CD4-positive, alpha-beta T cell treated with Interleukin-6 for 4 hours (primary cell): ENCODE data around the gene XRRA1.

Experiments
- DNase-seq: peaks from one replicate; pipeline ENCODE4 v3.0.0-alpha.2; 2020; ENCODE audit warnings: mixed read lengths

XRRA1 gene

DNA sequence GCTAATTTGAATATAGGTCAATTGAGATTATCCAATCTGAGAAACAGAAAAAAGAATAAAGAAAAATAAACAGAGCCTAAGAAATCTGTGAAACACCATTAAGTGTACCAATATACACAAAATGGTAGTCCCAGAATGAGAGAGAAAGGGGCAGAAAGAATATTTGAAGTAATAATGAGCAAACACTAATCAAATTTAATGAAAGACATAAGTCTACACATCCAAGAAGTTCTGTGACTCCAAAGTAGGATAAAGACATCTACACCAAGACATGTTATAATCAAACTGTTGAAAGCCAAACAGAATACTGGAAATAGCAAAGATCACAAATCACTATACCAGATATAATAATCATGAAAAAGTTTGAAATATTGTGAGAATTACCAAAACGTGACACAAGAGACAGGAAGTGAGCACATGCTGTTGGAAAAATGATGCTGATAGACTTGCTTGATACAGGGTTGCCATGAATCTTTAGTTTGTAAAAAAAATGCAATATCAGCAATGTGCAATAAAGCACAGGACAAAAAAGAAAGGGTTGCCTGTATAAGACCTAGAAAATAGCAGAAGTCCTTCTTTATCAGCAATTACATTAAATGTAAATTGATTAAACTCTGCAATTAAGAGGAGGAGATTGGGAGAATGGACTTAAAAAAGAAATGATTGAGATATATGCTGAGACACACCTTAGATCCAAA, 124.5 kb downstream of the XRRA1 start:
- no peak for DNase-seq

DNA sequence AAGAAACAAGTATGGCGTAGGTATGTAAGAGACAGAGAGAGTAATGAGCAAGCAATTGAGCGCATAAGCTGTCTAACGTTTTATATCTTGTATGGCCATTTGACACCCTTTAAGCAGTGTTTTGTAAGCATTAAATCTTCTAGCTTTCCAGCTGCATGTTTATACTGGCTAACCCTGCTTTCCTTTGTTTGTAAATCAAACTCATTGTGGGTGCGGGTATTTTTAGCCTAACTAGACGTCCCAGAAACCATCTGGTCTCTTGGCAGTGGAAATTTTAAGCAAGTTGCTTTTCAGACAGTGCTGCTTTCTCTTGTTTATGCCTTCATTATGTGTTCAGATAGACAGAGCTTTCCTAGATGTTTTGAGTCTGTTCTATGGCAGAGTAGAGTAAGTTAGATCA, 126.7 kb downstream of the XRRA1 start:
- DNase-seq, result no peak

- no peak for DNase-seq
Observed at GRCh38 chr11:74820763-74821162, 128.1 kb downstream of the XRRA1 start.

- DNase-seq, result no peak
Observed at GRCh38 chr11:74819400-74819799, 129.5 kb downstream of the XRRA1 start.

- no peak for DNase-seq
Observed at GRCh38 chr11:74818283-74818946, 130.5 kb downstream of the XRRA1 start.

GRCh38 chr11:74816664-74817063, 132.2 kb downstream of the XRRA1 start:
- no peak for DNase-seq

- DNase-seq, result no peak
Observed at GRCh38 chr11:74815966-74816365, 132.9 kb downstream of the XRRA1 start.

DNA sequence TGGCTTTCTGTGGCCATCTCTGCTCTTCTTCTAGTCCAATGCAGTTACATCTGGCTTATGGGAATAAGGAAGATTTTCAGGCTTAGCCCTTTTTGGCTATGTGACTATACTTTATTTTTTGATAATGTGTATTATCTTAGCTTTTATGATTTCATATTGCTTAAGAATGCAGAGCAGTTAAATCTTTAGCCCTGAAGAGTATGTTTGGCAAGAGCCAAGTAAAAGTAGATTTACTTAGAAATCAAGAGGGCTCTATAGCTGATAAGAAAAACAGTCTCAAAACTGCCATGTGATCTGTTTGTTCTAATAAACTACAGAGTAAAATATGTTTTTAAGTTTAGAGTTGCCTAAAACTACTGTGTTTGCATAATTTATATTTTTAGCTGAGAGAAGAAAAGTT, 139.1 kb downstream of the XRRA1 start:
- no peak for DNase-seq

DNA sequence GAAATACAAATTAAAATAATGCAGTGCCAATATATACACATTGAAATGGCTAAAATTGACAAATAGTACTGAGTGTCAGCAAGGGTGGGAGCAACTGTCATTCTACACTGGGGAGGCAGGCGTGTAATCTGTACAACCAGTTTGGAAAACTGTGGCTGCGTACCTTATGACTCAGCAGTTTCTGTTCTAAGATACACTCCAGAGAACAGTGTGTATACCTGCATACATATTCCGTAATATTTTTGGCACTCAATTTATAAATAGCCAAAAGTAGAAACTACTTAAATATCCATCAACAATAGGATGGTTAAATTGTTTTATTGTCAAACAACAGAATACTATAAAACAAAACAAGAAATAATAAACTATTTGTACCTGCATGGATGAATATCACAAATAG, 142.6 kb downstream of the XRRA1 start:
- no peak for DNase-seq

- no peak for DNase-seq
Observed at GRCh38 chr11:74791333-74792100, 157.4 kb downstream of the XRRA1 start.
